GM21786 (cell line): ENCODE results near the gene LRRC4.

Experiments used
- ATAC-seq: cut with Tn5 transposase; IDR thresholded peaks from one replicate; pipeline ENCODE4 v1.9.1; 2021; ENCODE audit not compliant: unreplicated experiment

LRRC4 gene

GRCh38 chr7:127981965-127982364, 49.3 kb downstream of the LRRC4 start:
- no peak for ATAC-seq

GRCh38 chr7:127980901-127981300, 50.3 kb downstream of the LRRC4 start:
- no peak for ATAC-seq

- no peak for ATAC-seq
Observed at GRCh38 chr7:127979728-127980126, 51.5 kb downstream of the LRRC4 start.

- ATAC-seq: no peak
Observed at GRCh38 chr7:127979113-127979727, 52.0 kb downstream of the LRRC4 start.

GRCh38 chr7:127978421-127978820, 52.8 kb downstream of the LRRC4 start:
- no peak for ATAC-seq
